Adrenal gland (tissue), 12 donors: Measurements from ENCODE around the gene ADAMTS13. TPM values are rescaled to one million over a fixed set of nuclear protein-coding genes. Genes with fewer than 3 reads are reported as not detected.

ENCODE experiments used
- DNase-seq, 7 donors: peaks; one replicate each; pipeline ENCODE4 v3.0.0-alpha.2; 2019 to 2020
- H3K27ac ChIP-seq, 5 donors: fragments of 200-600 bp; sonication (generic) in 4 of 5; 1 replicate in 3 of 5; 2 replicates in 2 of 5; pipeline versions ENCODE4 v1.5.1 to v1.8.0; 2016 to 2020; ENCODE audit warnings: mild to moderate bottlenecking in 1 of 5
- H3K27me3 ChIP-seq: fragments of 200-600 bp; 2 replicates; pipeline ENCODE4 v1.8.0; 2021
- H3K36me3 ChIP-seq, 2 donors: fragments of 200-600 bp; replicated peaks in 1 of 2; 1 replicate in 1 of 2; 2 replicates in 1 of 2; pipeline versions ENCODE4 v1.5.1 to v1.8.0; 2018 to 2022
- H3K4me1 ChIP-seq, 2 donors: fragments of 200-600 bp; replicated peaks in 1 of 2; 1 replicate in 1 of 2; 2 replicates in 1 of 2; pipeline versions ENCODE4 v1.5.1 to v1.8.0; 2018 to 2021
- H3K4me3 ChIP-seq, 4 donors: fragments of 200-600 bp; sonication (generic) in 3 of 4; one replicate each; pipeline ENCODE4 v1.5.1; 2016 to 2018
- H3K9me3 ChIP-seq, 3 donors: fragments of 200-600 bp; sonication (generic) in 1 of 3; replicated peaks in 1 of 3; 1 replicate in 2 of 3; 2 replicates in 1 of 3; pipeline versions ENCODE4 v1.5.1 to v1.8.0; 2016 to 2021
- CTCF ChIP-seq, 6 experiments: fragments of 450-650 bp in 4 of 6; fragments of 200-600 bp in 2 of 6; sonication (generic) in 1 of 6; IDR thresholded peaks; 1 replicate in 5 of 6; 2 replicates in 1 of 6; pipeline versions ENCODE4 v1.5.1 to v1.8.0; 2016 to 2021; ENCODE audit warnings: antibody characterized with exemption in 6 of 6, mild to moderate bottlenecking in 2 of 6, moderate library complexity in 1 of 6
- POLR2A ChIP-seq, 2 donors: fragments of 450-650 bp; IDR thresholded peaks; one replicate each; pipeline ENCODE4 v1.6.1; 2017; ENCODE audit warnings: antibody characterized with exemption in 2 of 2, mild to moderate bottlenecking in 2 of 2, moderate library complexity in 1 of 2
- WGBS, 4 donors: extraction: QIAGEN DNeasy Blood & Tissue Kit in 2 of 4; methylation state at CpG; one replicate each; pipeline versions ENCODE4 v1.1.5 to v1.1.7; 2013 to 2017; 5-methylcytosine and 5-hydroxymethylcytosine counted together
- intact Hi-C, 2 donors: fragments of 100-400 bp; cut with DNase I; formaldehyde crosslinking; loops; one replicate each; pipeline versions ENCODE4 v1.14.1 to v1.15.0; 2022 to 2023
- polyA plus RNA-seq, 3 donors: library from polyadenylated mRNA; stranded (reverse); fragments of 200-250 nt in 2 of 3; fragments of 350-450 nt in 1 of 3; fragmentation: Illumina TruSeq in 1 of 3; extraction: RNeasy Lipid Tissue Mini Kit (QIAGEN cat#74804) in 1 of 3; gene quantifications; one replicate each; pipeline ENCODE4 v1.2.3, GENCODE V29; 2013 to 2014
- total RNA-seq, 9 donors: library from RNA; depleted of rRNA in 4 of 9; stranded (reverse); fragments of >200 nt in 4 of 9; fragments of 120-200 nt in 1 of 9; fragmentation: NEBNext Ultra II Directional in 1 of 9; extraction: Animal tissue kit (Norgen Biotek cat#: 25700) in 1 of 9; gene quantifications; one replicate each; pipeline versions ENCODE4 v1.1.0 to v1.2.4, GENCODE V29; 2013 to 2023
- donor health status: healthy with polysubstance abuse.
- donor health status: Bipolar disorder and iron deficiency.
- donor health status: DM: yes; HTN: yes; CAD: no.
- donor health status: DM: no; HTN: no; CAD: no.
- donor health status: DM: no; HTN: no; CAD: no.
- donor health status: DM: yes; HTN: yes; CAD: no.

ADAMTS13 gene
- total and polyA plus RNA-seq, 12 donors, result 0.15 to 19.9 (median 2.0) TPM

GRCh38 chr9:133485531-133486260, 63.5 kb downstream of the ADAMTS13 start:
- DNase-seq, result no peak
- Histone ChIP-seq H3K9me3 (no peaks in the 10 kb centered on the region), H3K27me3 (no peaks in the 10 kb centered on the region), H3K4me3 (no peak overlapping the region), H3K27ac (no peak overlapping the region), H3K36me3 (no peaks in the 10 kb centered on the region), H3K4me1 (peaks cover 0 to 4% of the 10 kb centered on the region in 2 donors)
- intact Hi-C loops, result loop anchor here (5.0 to 10.0 kb wide), 5 partner anchors 78 to 461 kb away; partner anchors contain the start of genes SURF1 (in 2 of the 2) and SURF2 (in 2 of the 2)
- TF ChIP-seq CTCF (IDR thresholded peaks at IDR 0.05) (no peak), POLR2A (IDR thresholded peaks at IDR 0.05) (no peak)
- WGBS, 4 donors, result 18 to 55% (median 48%) methylated on average over 11 to 25 of the region's 25 CpGs

- no peak overlapping the region for H3K4me3 ChIP-seq
- WGBS, 4 donors, result 78 to 89% (median 84%) methylated on average over 1 to 8 of the region's 8 CpGs
- H3K27ac ChIP-seq, result peak overlapping the region in 1 of 5 donors; percentile 52
- no peaks in the 10 kb centered on the region for H3K9me3 ChIP-seq
- H3K36me3 ChIP-seq, result no peaks in the 10 kb centered on the region
- intact Hi-C loops, result loop anchor here (5.0 to 10.0 kb wide), 5 partner anchors 80 to 463 kb away; partner anchors contain the start of genes SURF1 (in 2 of the 2) and SURF2 (in 2 of the 2)
- no peaks in the 10 kb centered on the region for H3K27me3 ChIP-seq
- TF ChIP-seq CTCF (IDR thresholded peaks at IDR 0.05) (no peak), POLR2A (IDR thresholded peaks at IDR 0.05) (no peak)
- peaks cover 0 to 4% of the 10 kb centered on the region in 2 donors for H3K4me1 ChIP-seq
- DNase-seq, result no peak
These were observed 65.2 kb downstream of the ADAMTS13 start for GRCh38 chr9:133487331-133487725.

- intact Hi-C loops, result loop anchor here (5.0 to 10.0 kb wide), 5 partner anchors 81 to 464 kb away; partner anchors contain the start of genes SURF1 (in 2 of the 2) and SURF2 (in 2 of the 2)
- no peak overlapping the region for H3K4me3 ChIP-seq
- WGBS, 4 donors, result 77 to 94% (median 87%) methylated on average over 12 to 18 of the region's 18 CpGs
- H3K9me3 ChIP-seq, result no peaks in the 10 kb centered on the region
- peaks cover 0 to 4% of the 10 kb centered on the region in 2 donors for H3K4me1 ChIP-seq
- no peaks in the 10 kb centered on the region for H3K36me3 ChIP-seq
- TF ChIP-seq POLR2A (IDR thresholded peaks at IDR 0.05) (no peak), CTCF (IDR thresholded peaks at IDR 0.05) (no peak)
- no peak for DNase-seq
- no peak overlapping the region for H3K27ac ChIP-seq
- no peaks in the 10 kb centered on the region for H3K27me3 ChIP-seq
These were observed 66.6 kb downstream of the ADAMTS13 start for GRCh38 chr9:133488686-133489252.
